Osteocyte (in vitro differentiated cells): ENCODE results near the gene CARMIL1. TPM values are rescaled to one million over a fixed set of nuclear protein-coding genes. Genes with fewer than 3 reads are reported as not detected.
A peak's percentile ranks its signal among the peaks of the same experiment; 100 is the strongest.

Experiments used
- DNase-seq: peaks from one replicate; pipeline ENCODE4 v3.0.0; 2021; ENCODE audit warnings: mixed read lengths; ENCODE audit not compliant: unreplicated experiment; ENCODE audit errors: extremely low spot score
- H3K27ac Mint-ChIP-seq: one replicate; pipeline ENCODE4 v1.8.0; 2021; ENCODE audit warnings: mild to moderate bottlenecking, mixed read lengths; ENCODE audit not compliant: unreplicated experiment
- H3K27me3 Mint-ChIP-seq: one replicate; pipeline ENCODE4 v1.8.0; 2021; ENCODE audit warnings: mixed read lengths; ENCODE audit not compliant: unreplicated experiment
- H3K36me3 Mint-ChIP-seq: one replicate; pipeline ENCODE4 v1.8.0; 2021; ENCODE audit warnings: mixed read lengths; ENCODE audit not compliant: unreplicated experiment
- H3K4me1 Mint-ChIP-seq: one replicate; pipeline ENCODE4 v1.8.0; 2021; ENCODE audit warnings: mixed read lengths; ENCODE audit not compliant: unreplicated experiment
- H3K4me3 Mint-ChIP-seq: one replicate; pipeline ENCODE4 v1.8.0; 2021; ENCODE audit warnings: mild to moderate bottlenecking, moderate library complexity, mixed read lengths; ENCODE audit not compliant: unreplicated experiment
- H3K9me3 Mint-ChIP-seq: one replicate; pipeline ENCODE4 v1.8.0; 2021; ENCODE audit warnings: mixed read lengths; ENCODE audit not compliant: unreplicated experiment
- total RNA-seq: library from RNA; stranded (reverse); gene quantifications from 2 replicates; pipeline ENCODE4 v1.2.1, GENCODE V29; 2021
- TF ChIP-seq, protein P1 (sequence below): fragments of 200-600 bp; sonication (generic); IDR thresholded peaks from 2 replicates; pipeline ENCODE4 v1.5.0; 2021; ENCODE audit warnings: antibody characterized with exemption, mild to moderate bottlenecking, moderate library complexity

The CARMIL1 gene
- total RNA-seq, 1 donor from 2014 or later, result 14.9 TPM

- TF ChIP-seq, protein P1, sequence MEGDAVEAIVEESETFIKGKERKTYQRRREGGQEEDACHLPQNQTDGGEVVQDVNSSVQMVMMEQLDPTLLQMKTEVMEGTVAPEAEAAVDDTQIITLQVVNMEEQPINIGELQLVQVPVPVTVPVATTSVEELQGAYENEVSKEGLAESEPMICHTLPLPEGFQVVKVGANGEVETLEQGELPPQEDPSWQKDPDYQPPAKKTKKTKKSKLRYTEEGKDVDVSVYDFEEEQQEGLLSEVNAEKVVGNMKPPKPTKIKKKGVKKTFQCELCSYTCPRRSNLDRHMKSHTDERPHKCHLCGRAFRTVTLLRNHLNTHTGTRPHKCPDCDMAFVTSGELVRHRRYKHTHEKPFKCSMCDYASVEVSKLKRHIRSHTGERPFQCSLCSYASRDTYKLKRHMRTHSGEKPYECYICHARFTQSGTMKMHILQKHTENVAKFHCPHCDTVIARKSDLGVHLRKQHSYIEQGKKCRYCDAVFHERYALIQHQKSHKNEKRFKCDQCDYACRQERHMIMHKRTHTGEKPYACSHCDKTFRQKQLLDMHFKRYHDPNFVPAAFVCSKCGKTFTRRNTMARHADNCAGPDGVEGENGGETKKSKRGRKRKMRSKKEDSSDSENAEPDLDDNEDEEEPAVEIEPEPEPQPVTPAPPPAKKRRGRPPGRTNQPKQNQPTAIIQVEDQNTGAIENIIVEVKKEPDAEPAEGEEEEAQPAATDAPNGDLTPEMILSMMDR, result no peak
- Mint-ChIP-seq H3K36me3 (no peaks in the 10 kb centered on the region), H3K4me3 (no peak overlapping the region), H3K9me3 (no peaks in the 10 kb centered on the region), H3K27ac (no peak overlapping the region), H3K4me1 (peaks cover 6% of the 10 kb centered on the region), H3K27me3 (no peaks in the 10 kb centered on the region)
- DNase-seq, result no peak
Observed at GRCh38 chr6:25257686-25258348, 21.4 kb upstream of the CARMIL1 start.

GRCh38 chr6:25259756-25260155 lies 19.4 kb upstream of the CARMIL1 start:
- Mint-ChIP-seq H3K4me3 (no peak overlapping the region), H3K9me3 (no peaks in the 10 kb centered on the region), H3K27me3 (no peaks in the 10 kb centered on the region), H3K36me3 (no peaks in the 10 kb centered on the region), H3K27ac (no peak overlapping the region), H3K4me1 (peaks cover 20% of the 10 kb centered on the region)
- TF ChIP-seq, protein P1, result no peak
- no peak for DNase-seq

- no peaks in the 10 kb centered on the region for H3K9me3 Mint-ChIP-seq
- TF ChIP-seq, protein P1, result no peak
- peaks cover 27% of the 10 kb centered on the region for H3K4me1 Mint-ChIP-seq
- H3K36me3 Mint-ChIP-seq, result no peaks in the 10 kb centered on the region
- no peaks in the 10 kb centered on the region for H3K27me3 Mint-ChIP-seq
- H3K4me3 Mint-ChIP-seq, result peak overlapping the region; percentile 47
- DNase-seq, result no peak
- peak overlapping the region; percentile 91 for H3K27ac Mint-ChIP-seq
Observed at GRCh38 chr6:25263657-25264056, 15.5 kb upstream of the CARMIL1 start.

DNA sequence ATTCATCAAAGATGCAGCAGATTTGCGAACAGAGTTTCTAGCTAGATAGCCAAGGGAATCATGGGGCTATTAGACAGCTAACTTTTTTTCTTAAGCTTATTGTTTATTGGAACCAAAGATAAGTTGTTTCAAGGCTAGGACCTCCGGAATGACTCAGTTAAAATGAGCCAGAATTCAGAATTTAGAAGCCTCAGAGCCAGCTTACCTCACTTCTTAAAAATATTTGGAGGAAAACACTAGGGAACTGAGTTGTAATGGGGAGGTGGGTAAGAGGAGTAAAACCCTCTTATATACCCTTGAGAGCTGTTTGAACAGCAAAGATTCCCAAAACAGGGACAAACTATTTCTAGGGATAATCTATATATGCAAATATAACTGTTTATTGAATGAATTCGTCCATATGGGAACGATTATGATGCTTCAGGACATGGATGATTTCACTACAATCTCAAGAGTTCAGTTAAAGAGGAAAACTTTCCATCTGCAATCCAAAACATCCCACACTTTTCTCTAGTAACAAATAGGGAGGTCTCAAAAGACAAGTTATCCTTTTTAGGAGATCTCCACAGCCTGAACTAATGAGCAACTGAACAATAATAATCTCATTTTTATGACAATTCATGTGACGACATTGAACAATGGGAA lies 12.6 kb upstream of the CARMIL1 start:
- Mint-ChIP-seq H3K4me1 (peaks cover 27% of the 10 kb centered on the region), H3K9me3 (peaks cover 6% of the 10 kb centered on the region), H3K4me3 (no peak overlapping the region), H3K27ac (no peak overlapping the region), H3K36me3 (no peaks in the 10 kb centered on the region), H3K27me3 (no peaks in the 10 kb centered on the region)
- TF ChIP-seq, protein P1, result no peak
- no peak for DNase-seq

- Mint-ChIP-seq H3K4me1 (peaks cover 23% of the 10 kb centered on the region), H3K27ac (no peak overlapping the region), H3K36me3 (no peaks in the 10 kb centered on the region), H3K27me3 (no peaks in the 10 kb centered on the region), H3K4me3 (no peak overlapping the region), H3K9me3 (peaks cover 6% of the 10 kb centered on the region)
- DNase-seq, result no peak
- TF ChIP-seq, protein P1, result no peak
Observed at GRCh38 chr6:25267662-25268061, 11.5 kb upstream of the CARMIL1 start.
